AG08396 (cell line): Measurements from ENCODE around the gene ZNRF2.

Experiments
- DNase-seq: peaks from one replicate; pipeline ENCODE4 v3.0.0; 2012; ENCODE audit warnings: low spot score, mixed read lengths

ZNRF2 gene

DNA sequence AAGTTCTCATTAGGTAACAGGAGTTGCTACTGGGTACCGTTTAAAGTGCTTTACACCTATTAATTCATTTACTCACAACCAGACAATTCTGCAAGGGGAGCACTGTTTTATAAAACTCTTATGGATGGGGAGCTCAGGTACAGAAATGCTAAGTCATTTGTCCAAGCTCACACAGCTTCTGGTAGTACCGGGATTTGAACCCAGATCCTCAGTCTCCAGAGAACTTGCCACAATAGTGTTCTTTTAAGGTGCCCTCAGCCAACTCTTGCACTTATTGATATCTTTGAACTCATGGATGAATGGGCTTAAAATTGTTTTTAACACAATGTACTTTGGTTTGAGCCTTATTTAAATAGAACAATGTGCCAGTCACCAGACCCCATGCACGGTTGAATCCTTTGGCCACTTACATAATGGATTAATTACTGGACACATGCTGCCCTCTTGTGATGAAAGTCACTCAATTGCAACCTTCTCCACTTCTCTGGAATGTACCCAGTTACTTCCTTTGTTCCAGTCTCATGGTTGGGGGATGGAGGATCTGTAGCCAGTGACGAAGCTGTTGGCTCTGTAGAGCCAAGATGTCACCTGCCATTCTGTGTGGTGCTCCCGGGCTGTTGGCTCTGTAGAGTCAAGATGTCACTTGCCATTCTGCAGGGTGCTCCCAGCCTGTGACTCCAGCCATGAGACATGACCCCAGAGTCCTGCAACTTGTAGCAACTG is 128.5 kb downstream of the ZNRF2 start:
- DNase-seq = peak; percentile 77

DNA sequence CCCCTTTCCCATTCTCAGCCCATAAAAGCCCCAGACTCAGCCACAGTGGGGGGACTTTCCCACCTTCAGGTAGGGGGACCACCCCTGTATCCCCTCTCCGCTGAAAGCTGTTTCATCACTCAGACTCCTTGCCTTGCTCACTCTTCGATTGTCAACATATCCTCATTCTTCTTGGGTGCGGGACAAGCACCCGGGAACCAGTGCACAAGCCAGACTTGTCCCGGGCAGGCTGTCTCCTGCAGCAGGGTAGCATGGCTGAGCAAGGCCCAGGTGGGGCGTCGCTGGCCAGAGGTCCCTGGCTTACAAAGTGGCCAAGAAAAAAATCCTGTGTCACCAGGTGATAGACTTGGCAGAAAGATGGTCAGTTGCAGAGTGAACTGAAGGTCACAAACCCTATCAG is 129.5 kb downstream of the ZNRF2 start:
- no peak for DNase-seq
